HPDE6-E6E7 (cell line): ENCODE results near the gene SSX2B.
"Not testable (repeated sequence)": the region's sequence is repeated elsewhere in the genome, so short reads cannot be mapped to it uniquely, and the experiment has no call there.

Experiments
- DNase-seq: peaks from one replicate; pipeline ENCODE4 v3.0.0; 2011; ENCODE audit warnings: missing footprints; ENCODE audit errors: extremely low spot score

SSX2B gene, protein sequence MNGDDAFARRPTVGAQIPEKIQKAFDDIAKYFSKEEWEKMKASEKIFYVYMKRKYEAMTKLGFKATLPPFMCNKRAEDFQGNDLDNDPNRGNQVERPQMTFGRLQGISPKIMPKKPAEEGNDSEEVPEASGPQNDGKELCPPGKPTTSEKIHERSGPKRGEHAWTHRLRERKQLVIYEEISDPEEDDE

DNA sequence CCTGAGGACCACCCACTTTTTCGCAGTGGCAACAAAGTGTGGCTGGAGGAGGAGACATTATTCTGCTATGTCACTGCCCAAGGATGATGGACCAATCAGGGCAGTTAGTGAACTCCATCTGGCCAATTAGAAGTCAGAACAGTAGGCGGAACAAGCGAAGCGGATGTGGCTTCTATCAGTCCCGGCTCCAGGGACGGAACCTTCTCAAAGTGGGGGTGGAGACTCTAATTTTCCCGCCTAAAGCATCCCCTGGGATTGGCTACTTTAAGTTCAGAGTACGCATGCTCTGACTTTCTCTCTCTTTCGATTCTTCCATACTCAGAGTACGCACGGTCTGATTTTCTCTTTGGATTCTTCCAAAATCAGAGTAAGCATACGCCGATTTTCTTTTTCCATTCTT, at the start of gene SSX2B:
Gene SSX2B (plus strand): TSS at position 301 of the 400 bp plus-strand sequence. CDS start 1,429 bp downstream, outside the sequence.
- DNase-seq: not testable (repeated sequence)

GRCh38 chrX:52707078-52707477, 44.0 kb upstream of the SSX2B start, which contains the start of gene SSX2:
TSS of gene SSX2 (minus strand) at chrX:52707178. CDS start at chrX:52705749, 1,429 bp downstream.
- not testable (repeated sequence) for DNase-seq

DNA sequence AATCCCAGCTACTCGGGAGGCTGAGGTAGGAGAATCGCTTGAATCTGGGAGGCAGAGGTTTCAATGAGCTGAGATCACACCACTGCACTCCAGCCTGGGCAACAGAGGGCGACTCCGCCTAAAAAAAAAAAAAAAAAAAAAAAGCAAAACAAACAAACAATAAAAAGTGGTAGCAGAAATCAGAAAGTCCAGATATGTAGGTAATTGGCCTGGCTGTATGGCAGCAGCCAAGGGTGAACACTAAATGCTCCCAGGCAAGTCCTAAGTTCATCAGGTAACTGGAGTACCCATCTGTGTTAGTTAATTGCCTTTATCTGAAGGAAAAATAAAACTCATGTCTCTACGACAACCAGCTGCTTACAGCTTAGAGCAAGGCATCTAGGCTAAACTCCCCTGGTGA, 14.9 kb downstream of the SSX2B start:
- not testable (repeated sequence) for DNase-seq

- not testable (repeated sequence) for DNase-seq
Measured at GRCh38 chrX:52773504-52773903, 22.5 kb downstream of the SSX2B start.

GRCh38 chrX:52797327-52797726, 46.3 kb downstream of the SSX2B start, which contains the start of gene SPANXN5:
TSS of gene SPANXN5 (minus strand) at chrX:52797427. CDS start at chrX:52797348, 79 bp downstream.
- not testable (repeated sequence) for DNase-seq

GRCh38 chrX:52804876-52805275, 53.8 kb downstream of the SSX2B start:
- DNase-seq: not testable (repeated sequence)
